WTC11 (cell line): ENCODE measurements around the gene GALR3. TPM values are rescaled to one million over a fixed set of nuclear protein-coding genes. Genes with fewer than 3 reads are reported as not detected.

Experiments
- ATAC-seq: fragments of 200-7000 bp; cut with Tn5 transposase; 2 replicates; pipeline ENCODE4 v1.10.0; 2021; ENCODE audit warnings: mild to moderate bottlenecking, moderate library complexity
- CTCF ChIA-PET: fragments of 300-600 bp; sonication (Branson Sonifier 250); formaldehyde crosslinking; loops from one replicate; lab custom pipeline; 2021; ENCODE audit warnings: antibody characterized with exemption; lab: Charles Lee
- POLR2A ChIA-PET: fragments of 350-600 bp; sonication (Branson Sonifier 250); formaldehyde crosslinking; loops from one replicate; lab custom pipeline; 2021; ENCODE audit warnings: antibody characterized with exemption; lab: Charles Lee
- DNase-seq: peaks from one replicate; pipeline ENCODE4 v3.0.0; 2021; ENCODE audit warnings: low spot score
- H3K27ac Mint-ChIP-seq: 2 replicates; pipeline ENCODE4 v1.8.0; 2021; ENCODE audit warnings: mixed read lengths
- H3K27me3 Mint-ChIP-seq: 2 replicates; pipeline ENCODE4 v1.8.0; 2021; ENCODE audit warnings: low read depth, mild to moderate bottlenecking, moderate library complexity, mixed read lengths
- H3K36me3 Mint-ChIP-seq: 2 replicates; pipeline ENCODE4 v1.8.0; 2021; ENCODE audit warnings: mixed read lengths
- H3K4me1 Mint-ChIP-seq: 2 replicates; pipeline ENCODE4 v1.8.0; 2022; ENCODE audit warnings: mixed read lengths
- H3K4me3 Mint-ChIP-seq: 2 replicates; pipeline ENCODE4 v1.8.0; 2021; ENCODE audit warnings: mild to moderate bottlenecking, moderate library complexity, mixed read lengths
- H3K9me3 Mint-ChIP-seq: 2 replicates; pipeline ENCODE4 v1.8.0; 2021; ENCODE audit warnings: mixed read lengths
- CTCF ChIP-seq: fragments of 200-600 bp; IDR thresholded peaks from 2 replicates; pipeline ENCODE4 v1.8.0; 2022; ENCODE audit warnings: antibody characterized with exemption
- E2F1 ChIP-seq: sonication (generic); formaldehyde crosslinking; IDR thresholded peaks from 2 replicates; pipeline ENCODE4 v1.8.0; 2022; ENCODE audit warnings: mild to moderate bottlenecking, missing genetic modification reagents
- ELF4 ChIP-seq: sonication (generic); formaldehyde crosslinking; IDR thresholded peaks from 2 replicates; pipeline ENCODE4 v1.8.1; 2022; ENCODE audit warnings: low read depth, mild to moderate bottlenecking, moderate library complexity, missing genetic modification reagents
- ESRRA ChIP-seq: sonication (generic); formaldehyde crosslinking; IDR thresholded peaks from 2 replicates; pipeline ENCODE4 v1.8.1; 2022; ENCODE audit warnings: mild to moderate bottlenecking, missing genetic modification reagents, borderline replicate concordance
- FOXP4 ChIP-seq: sonication (generic); formaldehyde crosslinking; IDR thresholded peaks from 2 replicates; pipeline ENCODE4 v1.8.0; 2022; ENCODE audit warnings: mild to moderate bottlenecking, missing genetic modification reagents
- GTF2I ChIP-seq: fragments of 250-450 bp; sonication (Bioruptor Pico); conservative IDR thresholded peaks from 2 replicates; pipeline ENCODE4 v1.4.0; 2021; ENCODE audit warnings: mild to moderate bottlenecking
- JUN ChIP-seq: sonication (generic); formaldehyde crosslinking; IDR thresholded peaks from 2 replicates; pipeline ENCODE4 v1.8.0; 2023; ENCODE audit warnings: mild to moderate bottlenecking, missing genetic modification reagents
- MAX ChIP-seq: sonication (generic); formaldehyde crosslinking; IDR thresholded peaks from 2 replicates; pipeline ENCODE4 v1.8.0; 2022; ENCODE audit warnings: mild to moderate bottlenecking, missing genetic modification reagents
- NFATC4 ChIP-seq: fragments of 250-450 bp; sonication (Bioruptor Pico); IDR thresholded peaks from 2 replicates; pipeline ENCODE4 v1.9.0; 2021; ENCODE audit warnings: mild to moderate bottlenecking
- SOX15 ChIP-seq: fragments of 250-450 bp; sonication (Bioruptor Pico); IDR thresholded peaks from 2 replicates; pipeline ENCODE4 v1.9.0; 2021; ENCODE audit warnings: mild to moderate bottlenecking
- TCF7 ChIP-seq: sonication (generic); formaldehyde crosslinking; IDR thresholded peaks from 2 replicates; pipeline ENCODE4 v1.8.0; 2022; ENCODE audit warnings: mild to moderate bottlenecking, low read depth, missing genetic modification reagents, moderate library complexity
- USF1 ChIP-seq: sonication (generic); formaldehyde crosslinking; IDR thresholded peaks from 2 replicates; pipeline ENCODE4 v1.8.0; 2022; ENCODE audit warnings: mild to moderate bottlenecking, missing genetic modification reagents
- ZNF219 ChIP-seq: sonication (generic); formaldehyde crosslinking; IDR thresholded peaks from 2 replicates; pipeline ENCODE4 v1.8.0; 2023; ENCODE audit warnings: missing genetic modification reagents, mild to moderate bottlenecking, borderline replicate concordance
- ZNF232 ChIP-seq: sonication (generic); formaldehyde crosslinking; IDR thresholded peaks from 2 replicates; pipeline ENCODE4 v1.8.0; 2022; ENCODE audit warnings: mild to moderate bottlenecking, missing genetic modification reagents
- total RNA-seq: library from RNA; stranded (reverse); gene quantifications from 3 replicates; pipeline ENCODE4 v1.2.3, GENCODE V29; 2021

GALR3 gene
- total RNA-seq, 1 experiment from 2014 or later, result 0.79 TPM

- TF ChIP-seq FOXP4 (CRISPR knock-in tag), result no peak
- no peak for TF ChIP-seq SOX15 (CRISPR knock-in tag)
- TF ChIP-seq CTCF, result no peak
- ChIA-PET CTCF (interaction anchor here (1.2 to 1.4 kb wide), 4 partner anchors 9 to 215 kb away, joined by 3 to 5 read pairs (median 4); no protein-coding TSS in a partner anchor), POLR2A (no interaction called here)
- ATAC-seq (no peak), DNase-seq (no peak)
- H3K36me3 Mint-ChIP-seq, result peaks cover 12% of the 10 kb centered on the region; the same call in 1 of the 2 replicates
- H3K4me1 Mint-ChIP-seq, result peaks cover 16% of the 10 kb centered on the region
- peaks cover 31% of the 10 kb centered on the region for H3K27me3 Mint-ChIP-seq
- no peak overlapping the region for H3K4me3 Mint-ChIP-seq
- H3K9me3 Mint-ChIP-seq, result no peaks in the 10 kb centered on the region
- H3K27ac Mint-ChIP-seq, result peak overlapping the region; percentile 78; the same call in 1 of the 2 replicates
These were observed 46.6 kb upstream of the GALR3 start for GRCh38 chr22:37776639-37777005.

- H3K36me3 Mint-ChIP-seq, result peaks cover 12% of the 10 kb centered on the region; the same call in 1 of the 2 replicates
- H3K9me3 Mint-ChIP-seq, result no peaks in the 10 kb centered on the region
- ATAC-seq (no peak), DNase-seq (no peak)
- no peak overlapping the region for H3K4me3 Mint-ChIP-seq
- ChIA-PET CTCF (interaction anchor here (1.4 kb wide), 1 partner anchor 10 kb away, joined by 5 read pairs; no protein-coding TSS in a partner anchor), POLR2A (no interaction called here)
- TF ChIP-seq JUN (CRISPR knock-in tag) (no peak), MAX (CRISPR knock-in tag) (peak; percentile 24; the same call in 1 of the 2 replicates)
- no peak overlapping the region for H3K27ac Mint-ChIP-seq
- peaks cover 16% of the 10 kb centered on the region for H3K4me1 Mint-ChIP-seq
- H3K27me3 Mint-ChIP-seq, result peaks cover 36% of the 10 kb centered on the region
These were observed 46.0 kb upstream of the GALR3 start for GRCh38 chr22:37777122-37777687.

GRCh38 chr22:37778370-37779009 lies 44.7 kb upstream of the GALR3 start:
- H3K36me3 Mint-ChIP-seq, result peaks cover 3% of the 10 kb centered on the region; the same call in 1 of the 2 replicates
- H3K27ac Mint-ChIP-seq, result no peak overlapping the region
- no peak for TF ChIP-seq USF1 (CRISPR knock-in tag)
- TF ChIP-seq GTF2I (CRISPR knock-in tag), result no peak
- no peak for TF ChIP-seq TCF7 (CRISPR knock-in tag)
- TF ChIP-seq NFATC4 (CRISPR knock-in tag), result no peak
- no peak for TF ChIP-seq ELF4 (CRISPR knock-in tag)
- no peak for TF ChIP-seq ZNF232
- no peak for TF ChIP-seq ESRRA (CRISPR knock-in tag)
- TF ChIP-seq ZNF219 (CRISPR knock-in tag), result no peak
- no peak for TF ChIP-seq E2F1 (CRISPR knock-in tag)
- TF ChIP-seq, all 79 proteins: peak for 0
- ChIA-PET POLR2A (interaction anchor here (0.5 kb wide), 1 partner anchor 29 kb away, joined by 4 read pairs; no protein-coding TSS in a partner anchor), CTCF (interaction anchor here (0.6 kb wide), 1 partner anchor 81 kb away, joined by 4 read pairs; no protein-coding TSS in a partner anchor)
- DNase-seq (no peak), ATAC-seq (no peak)
- Mint-ChIP-seq H3K9me3 (no peaks in the 10 kb centered on the region), H3K4me1 (peaks cover 16% of the 10 kb centered on the region), H3K27me3 (peaks cover 42% of the 10 kb centered on the region), H3K4me3 (no peak overlapping the region)
